Stimulated activated naive CD8-positive, alpha-beta T cell treated with anti-CD3 and anti-CD28 coated beads, Interleukin-15, Interleukin-2, amounts not matched to agents 100 ng/mL and 50 ng/mL, for 24 hours (primary cell): Measurements from ENCODE around the gene VPS13C.

Experiments used
- H3K27ac Mint-ChIP-seq: one replicate; pipeline ENCODE4 v1.8.0; 2021; ENCODE audit warnings: mild to moderate bottlenecking, mixed read lengths
- H3K27me3 Mint-ChIP-seq: one replicate; pipeline ENCODE4 v1.8.0; 2021; ENCODE audit warnings: mixed read lengths
- H3K36me3 Mint-ChIP-seq: one replicate; pipeline ENCODE4 v1.8.0; 2021; ENCODE audit warnings: low read depth, mixed read lengths
- H3K4me1 Mint-ChIP-seq: one replicate; pipeline ENCODE4 v1.8.0; 2021; ENCODE audit warnings: low read depth, mixed read lengths
- H3K4me3 Mint-ChIP-seq: one replicate; pipeline ENCODE4 v1.8.0; 2021; ENCODE audit warnings: mild to moderate bottlenecking, mixed read lengths
- H3K9me3 Mint-ChIP-seq: one replicate; pipeline ENCODE4 v1.8.0; 2021; ENCODE audit warnings: mixed read lengths

The VPS13C gene

GRCh38 chr15:61849447-61849846, 210.8 kb downstream of the VPS13C start:
- no peaks in the 10 kb centered on the region for H3K9me3 Mint-ChIP-seq
- H3K27me3 Mint-ChIP-seq: no peaks in the 10 kb centered on the region
- peaks cover 19% of the 10 kb centered on the region for H3K36me3 Mint-ChIP-seq
- no peak overlapping the region for H3K4me3 Mint-ChIP-seq
- H3K4me1 Mint-ChIP-seq: no peaks in the 10 kb centered on the region
- H3K27ac Mint-ChIP-seq: no peak overlapping the region

GRCh38 chr15:61841466-61841865, 218.8 kb downstream of the VPS13C start:
- Mint-ChIP-seq H3K27ac (no peak overlapping the region), H3K9me3 (no peaks in the 10 kb centered on the region), H3K27me3 (peaks cover 41% of the 10 kb centered on the region), H3K4me1 (no peaks in the 10 kb centered on the region), H3K36me3 (no peaks in the 10 kb centered on the region), H3K4me3 (no peak overlapping the region)

GRCh38 chr15:61840090-61840489, 220.2 kb downstream of the VPS13C start:
- Mint-ChIP-seq H3K36me3 (no peaks in the 10 kb centered on the region), H3K4me1 (no peaks in the 10 kb centered on the region), H3K27ac (no peak overlapping the region), H3K27me3 (peaks cover 41% of the 10 kb centered on the region), H3K4me3 (no peak overlapping the region), H3K9me3 (no peaks in the 10 kb centered on the region)

- H3K27me3 Mint-ChIP-seq: peaks cover 41% of the 10 kb centered on the region
- H3K9me3 Mint-ChIP-seq: no peaks in the 10 kb centered on the region
- H3K27ac Mint-ChIP-seq: no peak overlapping the region
- no peaks in the 10 kb centered on the region for H3K36me3 Mint-ChIP-seq
- H3K4me1 Mint-ChIP-seq: no peaks in the 10 kb centered on the region
- no peak overlapping the region for H3K4me3 Mint-ChIP-seq
Observed at GRCh38 chr15:61839546-61839945, 220.7 kb downstream of the VPS13C start.

GRCh38 chr15:61835496-61836106, 224.6 kb downstream of the VPS13C start:
- H3K4me1 Mint-ChIP-seq: no peaks in the 10 kb centered on the region
- H3K27me3 Mint-ChIP-seq: peaks cover 35% of the 10 kb centered on the region
- no peak overlapping the region for H3K27ac Mint-ChIP-seq
- no peaks in the 10 kb centered on the region for H3K36me3 Mint-ChIP-seq
- no peak overlapping the region for H3K4me3 Mint-ChIP-seq
- H3K9me3 Mint-ChIP-seq: no peaks in the 10 kb centered on the region

- H3K36me3 Mint-ChIP-seq: no peaks in the 10 kb centered on the region
- no peak overlapping the region for H3K27ac Mint-ChIP-seq
- H3K4me1 Mint-ChIP-seq: no peaks in the 10 kb centered on the region
- H3K27me3 Mint-ChIP-seq: peaks cover 30% of the 10 kb centered on the region
- no peak overlapping the region for H3K4me3 Mint-ChIP-seq
- H3K9me3 Mint-ChIP-seq: no peaks in the 10 kb centered on the region
Observed at GRCh38 chr15:61835029-61835428, 225.2 kb downstream of the VPS13C start.

- no peaks in the 10 kb centered on the region for H3K9me3 Mint-ChIP-seq
- H3K36me3 Mint-ChIP-seq: no peaks in the 10 kb centered on the region
- H3K4me3 Mint-ChIP-seq: no peak overlapping the region
- no peaks in the 10 kb centered on the region for H3K4me1 Mint-ChIP-seq
- peaks cover 23% of the 10 kb centered on the region for H3K27me3 Mint-ChIP-seq
- H3K27ac Mint-ChIP-seq: no peak overlapping the region
Observed at GRCh38 chr15:61834076-61834697, 226.1 kb downstream of the VPS13C start.

GRCh38 chr15:61832223-61832622, 228.0 kb downstream of the VPS13C start:
- no peaks in the 10 kb centered on the region for H3K36me3 Mint-ChIP-seq
- no peak overlapping the region for H3K4me3 Mint-ChIP-seq
- no peak overlapping the region for H3K27ac Mint-ChIP-seq
- H3K27me3 Mint-ChIP-seq: peaks cover 15% of the 10 kb centered on the region
- no peaks in the 10 kb centered on the region for H3K9me3 Mint-ChIP-seq
- H3K4me1 Mint-ChIP-seq: no peaks in the 10 kb centered on the region

- Mint-ChIP-seq H3K36me3 (no peaks in the 10 kb centered on the region), H3K4me1 (no peaks in the 10 kb centered on the region), H3K4me3 (no peak overlapping the region), H3K27me3 (peaks cover 12% of the 10 kb centered on the region), H3K27ac (no peak overlapping the region), H3K9me3 (no peaks in the 10 kb centered on the region)
Observed at GRCh38 chr15:61831505-61831921, 228.7 kb downstream of the VPS13C start.

GRCh38 chr15:61830536-61831330, 229.5 kb downstream of the VPS13C start:
- Mint-ChIP-seq H3K9me3 (no peaks in the 10 kb centered on the region), H3K27me3 (peaks cover 12% of the 10 kb centered on the region), H3K36me3 (no peaks in the 10 kb centered on the region), H3K4me1 (no peaks in the 10 kb centered on the region), H3K27ac (no peak overlapping the region), H3K4me3 (no peak overlapping the region)

- Mint-ChIP-seq H3K4me3 (no peak overlapping the region), H3K27me3 (peaks cover 17% of the 10 kb centered on the region), H3K27ac (no peak overlapping the region), H3K9me3 (no peaks in the 10 kb centered on the region), H3K4me1 (no peaks in the 10 kb centered on the region), H3K36me3 (no peaks in the 10 kb centered on the region)
Observed at GRCh38 chr15:61829514-61829889, 230.7 kb downstream of the VPS13C start.

- Mint-ChIP-seq H3K27me3 (peaks cover 19% of the 10 kb centered on the region), H3K4me1 (no peaks in the 10 kb centered on the region), H3K27ac (no peak overlapping the region), H3K36me3 (no peaks in the 10 kb centered on the region), H3K9me3 (no peaks in the 10 kb centered on the region), H3K4me3 (no peak overlapping the region)
Observed at GRCh38 chr15:61828860-61829513, 231.3 kb downstream of the VPS13C start.

- no peak overlapping the region for H3K27ac Mint-ChIP-seq
- H3K27me3 Mint-ChIP-seq: peaks cover 14% of the 10 kb centered on the region
- H3K4me3 Mint-ChIP-seq: no peak overlapping the region
- no peaks in the 10 kb centered on the region for H3K9me3 Mint-ChIP-seq
- H3K36me3 Mint-ChIP-seq: no peaks in the 10 kb centered on the region
- no peaks in the 10 kb centered on the region for H3K4me1 Mint-ChIP-seq
Observed at GRCh38 chr15:61828008-61828407, 232.2 kb downstream of the VPS13C start.

GRCh38 chr15:61827131-61827530, 233.1 kb downstream of the VPS13C start:
- H3K36me3 Mint-ChIP-seq: no peaks in the 10 kb centered on the region
- no peak overlapping the region for H3K27ac Mint-ChIP-seq
- peaks cover 8% of the 10 kb centered on the region for H3K27me3 Mint-ChIP-seq
- no peaks in the 10 kb centered on the region for H3K4me1 Mint-ChIP-seq
- H3K9me3 Mint-ChIP-seq: no peaks in the 10 kb centered on the region
- no peak overlapping the region for H3K4me3 Mint-ChIP-seq

GRCh38 chr15:61824291-61824690, 236.0 kb downstream of the VPS13C start:
- H3K36me3 Mint-ChIP-seq: no peaks in the 10 kb centered on the region
- no peaks in the 10 kb centered on the region for H3K9me3 Mint-ChIP-seq
- H3K4me1 Mint-ChIP-seq: no peaks in the 10 kb centered on the region
- no peak overlapping the region for H3K27ac Mint-ChIP-seq
- no peak overlapping the region for H3K4me3 Mint-ChIP-seq
- H3K27me3 Mint-ChIP-seq: peaks cover 16% of the 10 kb centered on the region
